Stimulated activated CD8-positive, alpha-beta memory T cell treated with anti-CD3 and anti-CD28 coated beads, Interleukin-15, amount 100 ng/mL, for 48 hours (primary cell): Measurements from ENCODE around the gene ISCA2.

Experiments used
- DNase-seq, 2 donors: peaks; one replicate each; pipeline ENCODE4 v3.0.0-alpha.2; 2020; ENCODE audit warnings: low read depth in 2 of 2

Gene ISCA2

GRCh38 chr14:74482571-74482970, 11.0 kb upstream of the ISCA2 start:
- DNase-seq = no peak

GRCh38 chr14:74483321-74483720, 10.2 kb upstream of the ISCA2 start:
- DNase-seq = no peak

GRCh38 chr14:74486164-74486563, 7.4 kb upstream of the ISCA2 start:
- DNase-seq = no peak

GRCh38 chr14:74488786-74489397, 4.7 kb upstream of the ISCA2 start:
- no peak for DNase-seq

GRCh38 chr14:74490486-74490885, 3.1 kb upstream of the ISCA2 start:
- no peak for DNase-seq

- no peak for DNase-seq
Measured at GRCh38 chr14:74491956-74492775, 1.4 kb upstream of the ISCA2 start.

- DNase-seq = no peak
Measured at GRCh38 chr14:74492776-74493342, 706 bp upstream of the ISCA2 start, which contains the start of gene NPC2. TSS of gene NPC2 (minus strand) at chr14:74493305. CDS start at chr14:74493274, 31 bp downstream.

- DNase-seq = no peak
Measured at GRCh38 chr14:74495356-74495755, 1.8 kb downstream of the ISCA2 start.

GRCh38 chr14:74500417-74501134, 7.0 kb downstream of the ISCA2 start:
- no peak for DNase-seq

GRCh38 chr14:74501135-74501614, 7.6 kb downstream of the ISCA2 start:
- no peak for DNase-seq

- DNase-seq = no peak
Measured at GRCh38 chr14:74501691-74502090, 8.1 kb downstream of the ISCA2 start.

- DNase-seq = no peak
Measured at GRCh38 chr14:74502236-74503019, 8.9 kb downstream of the ISCA2 start.

GRCh38 chr14:74503291-74503937, 9.8 kb downstream of the ISCA2 start:
- no peak for DNase-seq

- no peak for DNase-seq
Measured at GRCh38 chr14:74503938-74504335, 10.4 kb downstream of the ISCA2 start.

- DNase-seq = no peak
Measured at GRCh38 chr14:74504412-74504811, 10.8 kb downstream of the ISCA2 start.

GRCh38 chr14:74504874-74505720, 11.5 kb downstream of the ISCA2 start:
- DNase-seq = no peak

- DNase-seq = no peak
Measured at GRCh38 chr14:74505831-74506230, 12.3 kb downstream of the ISCA2 start.

- no peak for DNase-seq
Measured at GRCh38 chr14:74506411-74506851, 12.9 kb downstream of the ISCA2 start.

- no peak for DNase-seq
Measured at GRCh38 chr14:74507085-74507484, 13.5 kb downstream of the ISCA2 start.

- DNase-seq = no peak
Measured at GRCh38 chr14:74507840-74508239, 14.3 kb downstream of the ISCA2 start.
